Loucy (cell line): ENCODE data around the gene TGM5.

Experiments
- EZH2phosphoT487 ChIP-seq: fragments of 200-600 bp; IDR thresholded peaks from 2 replicates; pipeline ENCODE4 v1.6.1; 2018; ENCODE audit warnings: antibody characterized with exemption, mild to moderate bottlenecking, moderate library complexity, borderline replicate concordance
- TF ChIP-seq, protein P1 (sequence below): fragments of 200-600 bp; sonication (generic); conservative IDR thresholded peaks from 2 replicates; pipeline ENCODE4 v1.5.1; 2014; ENCODE audit warnings: mild to moderate bottlenecking, antibody characterized with exemption, low read length

DNA sequence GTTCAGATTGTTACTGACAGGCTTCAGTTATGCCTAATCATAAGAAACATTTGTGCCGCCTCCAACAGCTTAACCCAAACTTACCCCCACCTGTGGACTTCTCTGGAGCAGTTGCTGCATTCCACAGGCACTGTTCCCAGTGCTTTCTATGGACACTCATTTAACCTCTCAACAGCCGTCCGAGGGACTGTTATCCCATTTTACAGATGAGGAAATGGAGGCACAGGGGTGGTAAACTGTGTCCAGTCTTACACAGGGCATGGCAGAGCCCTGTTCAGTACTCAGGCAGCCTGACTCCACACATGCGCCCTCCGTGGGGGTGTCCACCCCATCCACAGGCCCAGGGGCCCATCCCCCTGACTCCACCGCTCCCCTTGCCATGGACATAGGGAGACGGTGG lies 14.3 kb upstream of the TGM5 start:
- TF ChIP-seq, protein P1, sequence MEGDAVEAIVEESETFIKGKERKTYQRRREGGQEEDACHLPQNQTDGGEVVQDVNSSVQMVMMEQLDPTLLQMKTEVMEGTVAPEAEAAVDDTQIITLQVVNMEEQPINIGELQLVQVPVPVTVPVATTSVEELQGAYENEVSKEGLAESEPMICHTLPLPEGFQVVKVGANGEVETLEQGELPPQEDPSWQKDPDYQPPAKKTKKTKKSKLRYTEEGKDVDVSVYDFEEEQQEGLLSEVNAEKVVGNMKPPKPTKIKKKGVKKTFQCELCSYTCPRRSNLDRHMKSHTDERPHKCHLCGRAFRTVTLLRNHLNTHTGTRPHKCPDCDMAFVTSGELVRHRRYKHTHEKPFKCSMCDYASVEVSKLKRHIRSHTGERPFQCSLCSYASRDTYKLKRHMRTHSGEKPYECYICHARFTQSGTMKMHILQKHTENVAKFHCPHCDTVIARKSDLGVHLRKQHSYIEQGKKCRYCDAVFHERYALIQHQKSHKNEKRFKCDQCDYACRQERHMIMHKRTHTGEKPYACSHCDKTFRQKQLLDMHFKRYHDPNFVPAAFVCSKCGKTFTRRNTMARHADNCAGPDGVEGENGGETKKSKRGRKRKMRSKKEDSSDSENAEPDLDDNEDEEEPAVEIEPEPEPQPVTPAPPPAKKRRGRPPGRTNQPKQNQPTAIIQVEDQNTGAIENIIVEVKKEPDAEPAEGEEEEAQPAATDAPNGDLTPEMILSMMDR = no peak
- TF ChIP-seq EZH2phosphoT487 = no peak
